ENCODE results near the gene ROR1. TPM values are rescaled to one million over a fixed set of nuclear protein-coding genes. Genes with fewer than 3 reads are reported as not detected.

The ROR1 gene
- total RNA-seq, 6 experiments from 2014 or later: 0.04 to 0.58 (median 0.37) TPM

DNA sequence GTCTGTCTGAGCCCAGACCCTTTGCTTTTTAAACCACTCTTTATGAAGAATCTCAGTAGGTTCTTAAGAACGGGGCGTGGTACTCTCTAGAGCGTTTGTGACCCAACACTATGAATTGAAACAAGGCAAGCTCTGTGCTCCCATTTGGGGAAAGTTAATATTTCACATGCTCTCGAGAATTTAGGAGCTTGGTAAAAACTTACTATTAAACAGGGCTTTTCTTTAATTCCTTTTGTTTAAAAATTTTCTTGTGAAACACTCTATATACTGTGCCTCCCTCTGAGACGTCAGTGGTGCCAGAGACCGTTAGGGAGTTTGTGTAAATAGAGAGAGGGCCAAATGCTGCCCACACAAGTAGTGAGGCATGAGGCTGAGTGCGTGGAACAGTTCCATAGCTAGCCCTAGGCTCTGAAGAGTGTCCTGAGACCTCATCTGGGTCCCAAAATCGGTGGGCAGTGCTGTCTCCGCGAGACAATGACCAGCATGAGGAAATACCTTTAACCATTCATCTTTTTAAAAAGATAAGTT, 144.7 kb downstream of the ROR1 start:
- H3K27ac ChIP-seq: no peak overlapping the region
- ATAC-seq: no peak
- WGBS (ENCODE audit: insufficient coverage, low coverage, low lambda C conversion rate, missing lambda C conversion rate): 54% methylated on average over 9 of the region's 10 CpGs

DNA sequence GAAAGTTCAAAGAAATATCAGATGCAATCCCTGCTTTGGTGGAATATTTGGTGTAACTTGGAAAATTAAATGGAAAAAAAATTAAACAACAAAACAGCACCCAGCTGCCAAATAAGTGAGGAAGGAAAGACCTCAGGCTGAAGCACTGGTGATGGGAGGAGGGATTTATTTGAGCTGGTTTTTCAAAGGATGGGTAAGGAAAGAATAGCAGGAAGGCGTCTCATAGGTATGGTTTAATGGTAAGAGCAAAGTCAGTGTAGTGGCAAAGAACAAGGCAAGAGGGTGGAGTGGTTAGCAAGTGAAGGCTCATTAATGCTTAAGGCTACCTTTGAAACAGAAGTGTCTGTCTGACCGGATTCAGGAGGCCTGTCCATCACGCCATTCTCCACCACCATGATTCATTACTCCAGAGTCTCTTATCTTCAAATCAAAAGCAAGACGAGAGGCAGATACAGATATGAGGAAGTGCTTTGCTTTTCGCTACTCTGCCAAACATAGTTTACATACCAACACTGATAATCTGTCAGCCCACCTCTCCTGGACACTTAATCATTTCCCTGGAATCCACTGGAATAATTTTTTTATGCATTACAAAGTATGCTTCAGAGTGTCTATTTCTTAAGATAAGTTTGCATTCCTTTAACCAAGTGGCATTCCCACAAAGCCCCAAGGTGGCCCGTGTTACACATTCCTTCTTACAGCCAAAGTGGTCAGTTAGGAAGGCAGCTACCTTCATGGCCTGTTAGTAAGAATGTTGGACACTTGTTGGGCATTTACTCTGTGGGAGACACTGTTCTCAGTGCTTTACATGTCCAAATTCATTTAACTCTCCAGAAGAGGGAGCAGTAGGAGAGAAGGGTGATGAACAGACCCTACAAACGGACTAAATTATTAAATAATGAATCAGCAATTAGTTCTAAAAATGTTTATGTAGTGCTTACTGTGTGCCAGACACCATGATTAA, 146.6 kb downstream of the ROR1 start:
- ATAC-seq (no peak), DNase-seq (no peak)
- Histone ChIP-seq H3K27me3 (no peaks in the 10 kb centered on the region), H3K27ac (no peak overlapping the region), H3K9me3 (no peaks in the 10 kb centered on the region), H3K36me3 (no peaks in the 10 kb centered on the region), H3K4me1 (no peaks in the 10 kb centered on the region), H3K4me3 (no peak overlapping the region)
- WGBS (ENCODE audit: insufficient coverage, low coverage, low lambda C conversion rate, missing lambda C conversion rate): 53% methylated on average over 6 of the region's 7 CpGs
- intact Hi-C loops (cut with DNase I): no loop called here
- no peak for TF ChIP-seq POLR2A (IDR thresholded peaks at IDR 0.05)
- TF ChIP-seq, protein P1, sequence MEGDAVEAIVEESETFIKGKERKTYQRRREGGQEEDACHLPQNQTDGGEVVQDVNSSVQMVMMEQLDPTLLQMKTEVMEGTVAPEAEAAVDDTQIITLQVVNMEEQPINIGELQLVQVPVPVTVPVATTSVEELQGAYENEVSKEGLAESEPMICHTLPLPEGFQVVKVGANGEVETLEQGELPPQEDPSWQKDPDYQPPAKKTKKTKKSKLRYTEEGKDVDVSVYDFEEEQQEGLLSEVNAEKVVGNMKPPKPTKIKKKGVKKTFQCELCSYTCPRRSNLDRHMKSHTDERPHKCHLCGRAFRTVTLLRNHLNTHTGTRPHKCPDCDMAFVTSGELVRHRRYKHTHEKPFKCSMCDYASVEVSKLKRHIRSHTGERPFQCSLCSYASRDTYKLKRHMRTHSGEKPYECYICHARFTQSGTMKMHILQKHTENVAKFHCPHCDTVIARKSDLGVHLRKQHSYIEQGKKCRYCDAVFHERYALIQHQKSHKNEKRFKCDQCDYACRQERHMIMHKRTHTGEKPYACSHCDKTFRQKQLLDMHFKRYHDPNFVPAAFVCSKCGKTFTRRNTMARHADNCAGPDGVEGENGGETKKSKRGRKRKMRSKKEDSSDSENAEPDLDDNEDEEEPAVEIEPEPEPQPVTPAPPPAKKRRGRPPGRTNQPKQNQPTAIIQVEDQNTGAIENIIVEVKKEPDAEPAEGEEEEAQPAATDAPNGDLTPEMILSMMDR (IDR thresholded peaks at IDR 0.05): no peak

More for the DNA sequence above, 144.7 kb downstream of the ROR1 start:
- H3K9me3 ChIP-seq: no peaks in the 10 kb centered on the region
- no peaks in the 10 kb centered on the region for H3K4me1 ChIP-seq
- H3K4me3 ChIP-seq: no peak overlapping the region
- DNase-seq: no peak
- intact Hi-C loops (cut with DNase I): no loop called here
- no peaks in the 10 kb centered on the region for H3K36me3 ChIP-seq
- TF ChIP-seq POLR2A (IDR thresholded peaks at IDR 0.05): no peak
- TF ChIP-seq, protein P1 (IDR thresholded peaks at IDR 0.05): no peak
- H3K27me3 ChIP-seq: no peaks in the 10 kb centered on the region

DNA sequence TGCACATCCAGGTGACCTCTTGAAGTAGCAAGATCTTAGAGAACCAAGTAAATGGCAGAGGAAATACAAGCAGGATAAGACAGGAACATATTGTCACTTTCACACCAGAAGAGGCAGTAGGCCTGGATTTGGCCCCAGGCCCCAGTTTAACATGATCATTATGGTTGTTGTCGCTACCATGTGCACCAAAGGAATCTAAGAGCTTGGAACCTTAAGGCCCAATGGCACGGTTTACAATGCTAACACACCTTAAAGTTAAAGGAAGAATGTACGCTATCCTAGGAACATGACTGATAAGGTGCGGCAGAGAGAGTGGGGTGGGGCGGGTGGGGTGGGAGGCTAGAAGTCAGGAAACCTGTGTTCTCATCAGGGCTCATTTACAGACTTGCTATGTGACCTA, 147.5 kb downstream of the ROR1 start:
- Histone ChIP-seq H3K4me1 (no peaks in the 10 kb centered on the region), H3K27ac (no peak overlapping the region), H3K27me3 (no peaks in the 10 kb centered on the region), H3K4me3 (no peak overlapping the region), H3K36me3 (no peaks in the 10 kb centered on the region), H3K9me3 (no peaks in the 10 kb centered on the region)
- intact Hi-C loops (cut with DNase I): no loop called here
- 72% methylated on average over 4 of the region's 5 CpGs for WGBS (ENCODE audit: insufficient coverage, low coverage, low lambda C conversion rate, missing lambda C conversion rate)
- ATAC-seq (no peak), DNase-seq (no peak)
- TF ChIP-seq, protein P1 (IDR thresholded peaks at IDR 0.05): no peak
- TF ChIP-seq POLR2A (IDR thresholded peaks at IDR 0.05): no peak

DNA sequence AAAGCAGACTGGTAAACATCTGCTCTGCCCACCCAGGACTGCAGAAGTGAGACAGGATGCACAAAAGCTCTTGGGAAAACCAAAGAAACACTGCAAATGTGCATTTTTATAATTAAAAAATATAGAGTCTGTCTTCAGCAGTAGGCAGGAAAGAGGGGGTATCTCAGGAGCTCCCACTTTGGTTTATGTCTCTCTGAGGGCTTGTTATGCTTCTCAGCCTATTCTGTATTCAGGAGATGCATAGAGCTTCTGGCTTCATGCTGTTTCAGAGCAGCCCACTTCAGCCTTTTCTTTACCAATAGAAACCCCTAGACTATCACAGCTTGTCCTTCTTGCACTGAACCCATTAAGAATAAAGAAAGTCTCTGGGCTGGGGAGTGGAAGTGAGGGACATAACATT, 148.0 kb downstream of the ROR1 start:
- H3K4me3 ChIP-seq: no peak overlapping the region
- no peak for TF ChIP-seq POLR2A (IDR thresholded peaks at IDR 0.05)
- TF ChIP-seq, protein P1 (IDR thresholded peaks at IDR 0.05): no peak
- H3K27me3 ChIP-seq: no peaks in the 10 kb centered on the region
- H3K4me1 ChIP-seq: no peaks in the 10 kb centered on the region
- no peaks in the 10 kb centered on the region for H3K9me3 ChIP-seq
- ATAC-seq: no peak
- H3K36me3 ChIP-seq: no peaks in the 10 kb centered on the region
- no peak for DNase-seq
- H3K27ac ChIP-seq: no peak overlapping the region
- intact Hi-C loops (cut with DNase I): no loop called here

Measured in right lobe of liver (tissue), 6 donors.